Stimulated activated CD8-positive, alpha-beta memory T cell treated with anti-CD3 and anti-CD28 coated beads, Interleukin-12 subunit alpha, Interleukin-12 subunit beta, amount 100 ng/mL, for 24 hours (primary cell): ENCODE data around the gene HIPK2.

Experiments
- DNase-seq: peaks from one replicate; pipeline ENCODE4 v3.0.0-alpha.2; 2020; ENCODE audit errors: extremely low read depth

The HIPK2 gene

DNA sequence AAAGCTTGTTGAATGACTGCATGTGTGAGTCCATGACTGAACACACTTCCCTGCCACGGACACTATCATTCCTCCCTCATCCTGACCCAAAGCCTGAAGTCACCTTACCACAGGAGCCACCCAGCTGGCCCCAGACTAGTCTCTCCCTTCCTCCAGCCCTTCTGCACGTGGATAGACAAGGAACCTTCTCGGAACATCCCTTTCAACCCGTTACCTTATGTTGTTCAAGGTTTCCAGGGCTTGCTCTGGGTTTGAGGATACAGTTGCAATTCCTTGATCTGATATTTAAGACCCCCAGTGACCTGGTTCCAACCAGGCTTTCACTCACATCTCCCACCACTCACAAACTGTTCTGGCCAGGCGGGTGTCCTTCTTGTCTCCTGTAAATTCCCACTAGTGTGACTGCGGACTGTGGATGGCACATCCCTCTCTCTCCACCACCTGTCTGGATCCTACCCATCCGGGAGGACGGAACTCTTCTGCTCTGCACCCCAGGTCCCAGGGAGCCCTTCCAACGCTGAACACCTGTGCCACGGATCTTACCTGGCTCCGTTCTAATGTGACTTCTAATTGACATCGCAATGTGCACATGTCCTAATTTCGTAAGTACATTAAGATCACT, 62.5 kb downstream of the HIPK2 start:
- no peak for DNase-seq

DNA sequence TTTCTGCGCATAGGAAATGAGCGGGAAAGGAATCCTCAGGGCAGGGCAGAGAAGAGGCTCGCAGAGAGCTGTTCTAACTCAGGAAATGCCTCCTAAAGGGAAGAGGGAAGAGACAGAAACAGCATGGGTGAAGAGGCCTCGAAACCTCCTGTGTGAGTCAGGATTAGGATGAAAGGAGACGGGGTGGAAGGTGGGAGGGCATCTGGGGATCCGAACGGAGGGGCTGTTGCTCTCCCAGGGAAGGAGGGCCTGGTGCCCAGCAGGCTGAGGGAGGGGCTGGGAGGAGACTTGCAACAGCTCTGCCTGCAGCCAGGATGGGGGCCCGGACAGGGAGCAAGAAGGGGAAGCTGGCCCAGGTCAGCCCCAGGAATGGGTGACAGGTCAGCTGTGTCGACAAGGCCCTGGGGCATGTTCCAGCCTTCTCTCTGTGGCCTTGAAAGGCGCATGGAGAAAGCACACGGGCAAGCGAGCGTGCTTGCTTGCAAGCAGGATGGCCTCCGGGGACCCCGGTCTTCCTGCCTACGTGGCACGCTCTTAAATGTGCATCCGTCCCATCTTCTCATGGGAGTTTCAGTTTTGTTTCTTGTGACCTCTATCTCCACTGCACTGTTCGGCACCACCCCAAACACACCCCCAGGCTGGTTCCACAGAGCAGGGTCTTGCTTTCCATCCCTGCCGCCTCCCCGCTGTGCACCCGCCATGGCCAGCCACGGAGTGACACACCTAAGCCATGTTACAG, 63.5 kb downstream of the HIPK2 start:
- DNase-seq, result no peak

DNA sequence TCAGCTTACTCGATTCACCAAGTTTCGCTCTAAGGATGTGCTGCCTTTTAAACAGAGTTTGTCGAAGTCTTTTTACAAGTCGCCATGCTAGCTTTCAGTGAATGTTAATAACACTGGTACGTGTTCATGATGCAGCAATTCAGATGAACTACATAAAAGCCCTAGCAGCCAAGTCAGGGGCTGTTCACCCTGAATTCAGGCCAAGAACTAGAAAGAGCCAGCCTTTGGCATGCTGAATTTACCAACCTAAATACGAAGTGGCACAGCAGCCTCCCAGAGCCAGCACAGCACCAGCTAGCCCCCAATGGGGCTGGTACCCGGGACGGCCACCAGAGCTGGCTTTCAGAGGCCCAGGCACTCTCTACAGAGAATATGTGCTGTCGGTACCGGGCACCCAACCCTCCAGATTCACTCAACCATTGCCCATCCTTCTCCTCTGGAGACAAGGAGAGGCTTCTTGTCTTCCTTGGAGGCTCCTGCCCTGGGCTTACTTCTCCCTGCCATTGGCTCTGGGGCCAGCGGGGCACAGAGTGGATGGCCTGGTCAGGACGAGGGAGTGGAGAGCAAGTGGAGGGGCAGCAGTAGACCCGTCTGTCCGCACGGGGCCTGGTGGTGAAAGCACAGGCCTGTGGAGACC, 64.2 kb downstream of the HIPK2 start:
- DNase-seq, result no peak

DNA sequence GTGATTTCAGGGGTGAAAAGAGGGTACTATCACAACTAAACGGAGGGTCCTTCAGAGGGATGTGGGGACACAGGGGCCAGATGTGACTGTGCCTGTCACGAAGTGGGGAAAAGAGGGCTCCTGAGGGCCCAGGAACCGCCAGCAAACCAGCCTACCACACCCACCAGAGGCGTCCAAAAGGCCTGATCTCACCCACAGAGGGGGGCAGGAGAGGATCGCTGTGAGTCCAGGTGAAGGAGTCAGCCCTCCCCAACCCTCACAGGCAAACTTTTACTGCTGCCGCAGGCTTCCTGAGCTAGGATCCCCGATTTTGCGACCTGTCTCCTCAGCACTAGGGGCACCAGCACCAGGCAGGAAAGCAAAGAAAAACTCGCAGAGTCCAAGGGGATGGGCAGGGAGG, 64.7 kb downstream of the HIPK2 start:
- no peak for DNase-seq

DNA sequence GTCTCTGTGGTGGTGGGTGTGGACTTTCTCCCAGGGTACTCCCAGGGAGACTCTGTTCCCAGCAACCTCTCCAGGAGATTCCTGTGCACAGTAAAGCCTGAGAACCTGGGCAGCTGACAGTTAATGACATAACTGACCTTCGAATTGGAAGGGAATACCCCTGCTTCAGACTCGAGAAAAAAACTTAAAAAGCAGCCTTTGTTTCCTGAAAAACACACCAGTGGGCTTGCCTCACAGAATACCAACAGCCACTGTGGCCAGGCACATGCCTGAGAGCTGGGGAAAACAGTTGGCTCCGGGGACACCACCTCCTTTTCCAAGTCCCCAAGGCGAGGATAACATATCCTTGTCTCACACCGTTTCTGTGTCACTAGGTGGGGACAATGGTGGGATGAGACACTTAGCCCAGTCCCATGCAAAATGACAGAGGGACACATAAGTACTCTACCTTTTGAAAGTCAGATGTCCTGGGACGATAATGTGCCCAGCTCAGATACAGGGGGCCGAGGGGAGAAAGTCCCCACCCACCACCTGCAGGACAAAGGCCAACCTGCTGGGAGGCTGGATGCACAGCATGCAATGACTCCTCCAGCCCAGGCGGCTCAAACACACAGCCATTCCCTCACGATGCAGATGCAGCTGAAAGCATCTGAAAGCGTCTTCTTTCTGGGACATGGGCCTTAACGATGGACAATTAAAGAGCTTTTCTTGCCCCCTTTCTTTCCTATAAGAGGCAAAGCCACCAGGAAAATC, 65.6 kb downstream of the HIPK2 start:
- DNase-seq, result no peak

DNA sequence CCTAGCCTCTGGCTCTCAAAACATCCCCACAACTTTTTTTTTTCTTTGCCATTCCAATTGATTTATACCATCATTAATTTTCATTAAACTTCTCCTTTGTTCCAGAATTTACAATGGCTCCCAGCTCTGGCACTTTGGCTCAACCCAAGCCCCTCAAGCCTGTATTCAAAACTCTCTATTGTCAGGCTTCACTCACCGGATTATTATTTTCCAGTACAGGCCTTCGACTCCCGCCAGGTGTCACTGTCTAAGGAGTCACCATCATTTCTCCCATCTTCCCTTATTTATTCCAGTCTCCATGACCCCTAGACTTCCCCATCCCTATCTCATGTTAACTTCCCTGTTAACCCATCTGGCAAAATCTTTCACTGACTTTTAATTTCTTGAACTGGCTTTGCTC, 67.8 kb downstream of the HIPK2 start:
- no peak for DNase-seq

DNA sequence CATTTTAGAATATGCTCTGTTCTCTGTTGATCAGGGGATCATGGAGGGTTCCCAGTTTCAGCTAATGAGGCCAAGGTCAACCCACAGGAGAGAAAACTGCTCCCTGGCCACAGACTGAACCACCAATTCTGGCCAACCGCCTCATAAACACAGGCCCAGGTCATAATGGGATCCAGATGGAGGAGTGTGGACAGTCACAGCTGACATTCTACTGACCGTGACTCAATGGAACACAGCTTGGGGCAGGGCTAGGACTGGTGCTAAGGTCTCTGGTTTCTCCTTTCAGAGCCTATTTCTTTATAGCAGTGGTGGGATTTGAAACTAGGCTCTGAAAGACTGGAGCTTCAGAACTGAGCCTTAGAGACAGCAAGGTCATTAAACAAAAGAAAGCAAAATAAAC, 68.3 kb downstream of the HIPK2 start:
- no peak for DNase-seq

DNA sequence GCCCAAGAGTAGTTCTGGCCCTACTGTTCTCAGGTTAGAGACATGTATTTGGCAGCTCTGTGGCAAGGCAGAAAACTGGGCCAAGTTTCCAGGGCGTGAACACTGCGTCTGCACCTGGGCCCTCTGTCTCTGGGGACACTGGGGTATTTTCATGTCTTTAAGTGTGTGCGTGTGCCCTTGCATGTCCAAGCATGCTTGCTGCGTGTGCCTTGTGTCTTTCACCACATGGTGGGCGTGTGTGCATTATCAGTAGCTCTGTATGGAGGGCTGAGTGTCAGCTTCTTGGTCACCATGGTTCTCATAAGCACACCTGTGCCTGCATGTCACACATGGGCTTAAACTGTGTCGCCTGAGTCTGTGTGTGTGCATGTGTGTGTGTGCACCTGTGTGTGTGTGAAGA, 69.3 kb downstream of the HIPK2 start:
- no peak for DNase-seq

DNA sequence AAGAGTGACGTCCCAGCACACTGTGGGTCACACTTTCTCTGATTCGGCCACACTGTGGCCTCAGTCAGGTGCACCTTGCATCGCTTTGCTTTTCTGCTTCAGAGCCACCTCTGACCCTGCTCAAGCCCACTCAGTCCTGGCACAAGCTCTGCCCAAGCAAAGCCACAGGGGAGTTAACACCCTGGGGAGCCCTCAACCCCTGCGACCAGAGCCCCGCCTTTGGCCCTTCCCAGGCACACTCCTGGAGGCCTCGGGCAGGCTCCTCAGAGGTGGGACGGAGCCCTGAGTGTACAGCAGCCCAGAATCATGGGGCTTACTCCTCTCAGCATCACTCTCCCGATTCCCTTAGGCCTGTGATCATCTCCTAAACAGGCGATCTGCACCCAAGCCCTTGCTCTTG, 71.0 kb downstream of the HIPK2 start:
- no peak for DNase-seq

DNA sequence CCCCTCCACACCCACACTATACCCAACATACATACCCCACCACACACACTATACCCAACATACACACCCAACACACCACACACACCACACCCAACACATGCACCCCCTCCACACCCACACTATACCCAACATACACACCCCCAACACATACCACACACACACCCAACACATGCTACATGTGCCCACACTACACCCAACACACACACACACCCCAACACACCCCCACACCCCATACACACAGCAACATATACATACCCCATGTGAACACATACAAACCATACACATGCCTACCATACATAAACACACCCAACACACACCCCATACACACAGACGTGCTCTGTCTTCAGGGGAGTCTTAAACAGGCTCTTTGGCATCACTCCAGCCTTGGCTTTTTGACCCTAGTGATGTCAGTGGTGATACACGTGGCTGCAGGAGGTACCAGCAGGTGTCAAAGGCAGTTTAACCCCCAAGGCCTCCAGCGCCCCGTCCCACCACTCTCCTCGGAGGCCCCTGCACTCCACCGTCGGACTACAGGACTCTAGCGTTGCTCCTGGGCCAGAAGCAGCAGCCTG, 73.4 kb downstream of the HIPK2 start:
- DNase-seq, result no peak

DNA sequence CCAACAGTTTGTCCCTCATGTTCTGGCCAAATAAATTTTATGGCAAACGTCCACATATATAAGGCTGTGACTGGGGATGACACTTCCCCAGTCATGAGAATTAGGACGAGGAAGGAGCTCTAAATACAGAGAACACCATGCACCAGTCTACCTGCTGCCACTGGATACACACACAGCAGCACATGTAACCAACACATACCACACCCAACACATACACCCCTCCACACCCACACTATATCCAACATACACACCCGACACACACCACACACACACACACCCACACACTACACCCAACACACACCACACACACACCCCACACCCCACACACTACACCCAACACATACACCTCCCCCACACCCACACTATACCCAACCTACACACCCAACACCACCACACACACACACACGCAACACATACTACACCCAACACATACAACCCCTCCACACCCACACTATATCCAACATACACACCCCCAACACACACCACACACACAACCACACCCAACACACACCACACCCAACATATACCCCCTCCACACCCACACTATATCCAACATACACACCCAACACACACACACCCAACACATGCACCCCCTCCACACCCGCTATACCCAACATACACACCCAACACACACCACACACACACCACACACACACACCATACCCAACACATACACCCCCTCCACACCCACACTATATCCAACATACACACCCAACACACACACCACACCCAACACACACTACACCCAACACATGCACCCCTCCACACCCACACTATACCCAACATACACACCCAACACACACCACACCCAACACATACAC, 74.1 kb downstream of the HIPK2 start:
- no peak for DNase-seq

DNA sequence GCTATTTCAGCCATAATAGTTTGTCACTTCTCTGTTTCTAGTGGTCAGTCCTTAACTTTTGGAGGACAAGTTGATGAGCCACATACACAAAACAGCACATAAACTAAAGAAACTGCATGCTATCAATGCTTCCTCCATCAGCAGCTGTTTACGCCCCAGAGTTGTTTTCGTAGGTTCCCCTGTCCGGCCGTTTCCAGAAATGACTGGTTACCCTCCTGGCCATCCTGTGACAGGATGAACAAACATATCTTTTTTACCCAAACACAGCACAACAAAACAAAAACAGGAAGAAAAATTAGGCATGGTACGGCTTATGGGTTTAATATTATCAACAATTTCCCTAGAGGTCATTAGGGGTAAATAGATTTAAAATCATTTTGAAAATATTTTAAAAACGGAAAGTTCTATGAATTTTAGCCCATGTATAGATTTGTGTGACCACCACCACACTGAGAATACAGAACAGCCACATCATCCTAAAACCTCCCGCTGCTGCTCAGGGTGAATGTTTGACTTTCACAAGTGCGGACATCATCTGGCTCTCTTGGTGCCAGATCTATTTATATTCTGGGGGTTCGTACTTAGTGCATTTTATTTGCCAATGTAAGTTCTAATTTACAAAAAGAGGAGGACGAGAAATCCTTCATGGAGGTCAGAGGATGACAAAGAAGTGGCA, 74.8 kb downstream of the HIPK2 start:
- DNase-seq, result no peak

DNA sequence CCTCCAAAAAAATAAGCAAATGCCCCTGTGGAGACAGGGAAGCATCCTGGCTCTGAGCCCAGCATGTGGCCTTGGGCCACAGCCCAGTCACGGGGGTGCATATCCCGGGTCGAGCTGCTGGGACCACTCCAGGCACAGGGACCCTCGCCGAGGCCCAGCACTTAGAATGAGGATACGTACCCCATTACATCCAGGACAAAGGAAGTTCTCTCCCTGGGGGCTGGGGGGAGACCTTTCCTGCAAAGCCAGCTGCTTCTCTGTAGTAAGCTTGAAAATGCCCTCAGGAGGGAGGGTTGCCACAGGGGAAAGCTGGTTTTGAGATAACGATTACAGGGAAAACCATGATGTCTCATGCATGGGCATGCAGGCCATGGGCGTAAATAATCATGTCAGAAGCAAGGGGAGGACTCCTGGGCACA, 75.5 kb downstream of the HIPK2 start:
- no peak for DNase-seq

DNA sequence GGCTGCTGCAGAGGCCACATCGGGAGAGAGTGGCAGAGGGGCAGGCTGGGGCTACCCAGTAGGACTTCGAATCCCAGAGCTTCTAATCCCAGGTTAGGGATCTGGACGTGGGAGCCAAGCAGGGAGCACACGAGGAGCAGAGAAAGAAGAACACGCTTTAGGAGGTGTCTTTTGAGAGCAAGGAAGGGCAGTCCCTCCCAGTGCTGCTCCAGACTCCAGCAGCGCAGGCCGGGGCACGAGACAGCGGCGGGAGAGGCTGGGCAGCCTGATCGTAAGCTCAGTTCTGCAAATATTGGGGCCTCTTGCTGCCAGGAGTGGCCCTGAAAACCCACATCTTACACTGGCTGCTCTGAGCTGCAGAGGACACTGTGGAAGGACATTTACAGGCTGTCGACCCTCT, 75.9 kb downstream of the HIPK2 start:
- no peak for DNase-seq

DNA sequence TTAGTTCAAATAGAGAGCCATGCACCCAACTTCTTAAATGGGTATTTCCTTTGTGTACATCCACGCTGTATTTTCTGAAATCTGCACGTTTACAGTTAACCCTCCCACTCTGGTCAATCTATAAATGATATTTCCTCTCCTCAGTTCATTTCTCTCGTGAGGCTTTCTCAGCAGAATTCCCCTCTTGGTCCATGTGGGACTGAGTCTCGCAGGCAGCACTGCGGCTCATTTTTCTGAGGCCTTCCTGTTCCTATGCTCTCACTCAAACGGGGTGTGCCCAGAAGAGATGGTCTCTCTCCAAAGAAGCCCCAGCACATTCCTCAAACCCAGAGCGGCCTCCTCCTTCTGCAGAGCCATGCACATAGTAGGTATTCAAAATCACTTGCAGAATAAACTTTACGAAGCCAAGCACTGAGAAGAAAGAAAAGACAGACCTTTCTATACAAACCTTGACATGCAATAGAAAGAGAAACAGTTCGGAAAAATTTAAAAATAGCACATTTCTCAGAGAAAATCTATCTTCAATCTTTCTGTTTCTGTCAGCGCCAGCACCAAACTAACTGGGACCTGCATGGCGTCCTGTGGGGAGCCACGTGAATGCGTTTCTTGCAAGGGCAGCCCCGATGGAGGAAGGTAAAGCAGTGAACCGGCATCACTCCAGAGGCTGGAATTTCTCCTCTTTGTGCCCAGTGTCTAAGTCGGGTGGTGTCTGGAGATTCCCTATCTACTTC, 77.1 kb downstream of the HIPK2 start:
- no peak for DNase-seq

DNA sequence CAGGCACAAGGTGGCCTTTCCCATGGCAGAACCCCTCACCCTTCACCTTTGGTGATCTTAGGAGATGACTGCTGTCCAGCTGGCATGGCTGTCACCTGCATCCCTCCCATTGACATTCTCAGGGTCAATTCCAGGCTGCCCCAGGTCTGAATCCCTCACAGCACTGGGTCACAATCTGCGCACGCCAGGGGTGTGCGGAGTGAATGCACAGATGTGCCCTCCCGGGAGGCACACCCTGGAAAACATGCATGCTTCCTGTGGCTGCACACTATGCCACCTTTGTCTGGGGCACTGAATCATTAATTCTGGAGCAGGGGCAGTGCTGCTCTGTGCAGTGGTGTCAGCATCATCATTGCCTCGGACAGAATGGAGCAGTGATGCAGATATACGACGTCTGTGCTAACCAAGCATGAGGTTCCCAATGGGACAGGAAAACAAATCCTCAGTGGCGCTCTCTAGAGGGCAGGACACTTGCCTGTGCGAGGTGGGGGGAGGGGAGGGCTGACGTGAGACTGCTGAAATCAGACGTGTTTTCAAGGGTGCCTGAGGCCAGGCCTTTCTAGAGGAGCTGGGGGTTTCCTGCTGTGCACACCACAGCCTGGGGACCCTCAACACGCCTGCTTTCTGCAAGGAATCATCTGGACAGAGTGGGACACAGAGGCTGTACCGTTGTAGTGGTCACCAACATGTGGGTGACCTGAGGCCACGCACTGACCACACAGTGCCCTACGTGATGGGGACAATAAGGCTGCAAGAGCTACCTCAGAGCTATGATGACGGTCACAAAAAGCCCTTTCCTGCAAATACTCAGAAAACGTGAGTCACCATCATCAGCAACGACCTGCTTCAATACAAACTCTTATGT, 77.9 kb downstream of the HIPK2 start:
- no peak for DNase-seq

DNA sequence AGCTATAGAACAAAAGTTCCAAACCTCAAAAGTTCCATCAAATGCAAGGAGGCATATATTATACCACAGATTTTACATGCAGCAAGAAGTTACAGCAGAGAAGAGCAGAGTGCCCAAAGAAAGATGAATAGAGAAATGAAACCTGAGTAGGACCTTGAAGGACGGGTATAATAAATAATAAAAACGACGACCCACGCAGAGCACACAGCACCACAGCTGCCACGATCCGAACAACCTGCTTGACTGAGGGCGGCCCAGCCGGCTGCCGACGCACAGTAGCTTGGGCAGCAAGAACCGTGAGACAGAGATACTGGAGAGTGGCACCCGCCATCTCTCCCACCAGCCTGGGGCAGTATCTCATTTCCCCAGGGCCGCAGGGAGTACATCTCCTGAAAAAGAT, 79.0 kb downstream of the HIPK2 start:
- DNase-seq, result no peak

DNA sequence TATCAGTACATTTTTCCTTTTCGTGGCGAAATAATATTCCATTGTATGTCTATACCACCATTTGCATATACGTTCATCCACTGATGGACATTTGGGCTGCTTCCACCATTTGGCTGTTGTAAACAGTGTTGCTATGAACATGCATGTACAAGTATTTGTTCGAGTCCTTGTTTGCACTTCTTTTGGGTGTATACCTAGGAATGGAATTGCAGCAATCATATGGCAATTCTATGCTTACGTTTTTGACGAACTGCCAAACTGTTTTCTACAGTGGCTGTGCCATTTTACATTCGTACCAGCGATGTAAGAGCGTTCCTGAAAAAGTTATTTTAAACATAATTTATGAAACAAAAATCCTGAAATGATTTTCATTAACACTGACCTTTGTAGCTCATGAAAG, 79.5 kb downstream of the HIPK2 start:
- no peak for DNase-seq

DNA sequence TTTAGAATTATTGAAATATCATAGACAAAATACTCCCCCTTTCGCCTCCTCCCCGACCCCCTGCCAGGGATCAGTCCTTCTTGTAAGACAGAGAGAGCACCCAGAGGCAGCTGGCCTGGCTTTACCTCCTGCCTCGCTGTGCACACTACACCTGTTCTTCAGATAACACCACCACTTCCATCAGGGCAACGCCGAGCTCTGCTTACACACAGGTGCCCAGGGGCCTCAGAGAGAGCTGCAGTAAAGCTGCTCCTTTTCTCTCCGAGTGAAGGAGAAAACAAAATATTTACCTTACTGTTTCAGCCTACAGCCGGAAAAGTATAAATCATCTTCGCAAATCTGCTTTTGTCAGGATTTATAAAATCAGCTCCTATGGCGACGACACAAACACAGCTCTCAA, 80.7 kb downstream of the HIPK2 start:
- DNase-seq, result no peak
